ENCODE data around the gene GNAQ.

GNAQ gene

DNA sequence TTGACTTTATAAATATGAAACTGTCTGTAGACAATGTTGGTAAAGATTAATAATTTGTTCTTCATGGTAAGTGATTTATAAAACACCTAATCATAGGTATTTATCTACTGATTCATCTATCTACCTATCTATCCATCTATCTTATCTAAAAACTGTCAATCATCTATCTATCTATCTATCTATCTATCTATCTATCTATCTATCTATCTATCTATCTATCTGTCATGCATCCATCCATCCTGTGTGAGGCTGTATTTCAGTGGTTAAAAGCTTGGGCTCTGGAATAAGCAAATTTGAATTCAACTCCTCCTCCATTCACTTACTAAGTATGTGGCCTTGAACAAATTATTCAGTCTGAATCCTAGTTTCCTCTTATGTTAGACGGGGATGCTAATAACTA lies 221.6 kb downstream of the GNAQ start:
- DNase-seq (ENCODE audit: low read depth), result no peak

DNA sequence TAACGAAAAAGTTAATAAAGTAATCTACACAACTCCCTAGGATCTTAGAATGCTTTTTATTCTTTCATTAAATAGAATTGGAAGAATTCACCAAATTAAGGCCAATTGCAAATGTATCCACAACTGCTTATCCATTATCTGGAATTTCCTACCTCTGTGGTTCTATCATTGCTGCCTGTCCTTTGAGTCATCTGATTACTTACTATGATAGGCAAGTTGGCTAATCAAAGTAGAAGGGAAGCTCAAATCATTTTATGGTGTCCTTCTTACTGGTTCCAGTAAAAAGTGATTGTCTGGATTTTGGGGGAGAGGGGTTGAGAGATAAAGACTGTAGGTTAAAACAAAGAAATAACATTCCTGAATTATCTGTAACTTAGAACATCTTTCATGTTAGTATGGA lies 222.1 kb downstream of the GNAQ start:
- DNase-seq (ENCODE audit: low read depth), result no peak

DNA sequence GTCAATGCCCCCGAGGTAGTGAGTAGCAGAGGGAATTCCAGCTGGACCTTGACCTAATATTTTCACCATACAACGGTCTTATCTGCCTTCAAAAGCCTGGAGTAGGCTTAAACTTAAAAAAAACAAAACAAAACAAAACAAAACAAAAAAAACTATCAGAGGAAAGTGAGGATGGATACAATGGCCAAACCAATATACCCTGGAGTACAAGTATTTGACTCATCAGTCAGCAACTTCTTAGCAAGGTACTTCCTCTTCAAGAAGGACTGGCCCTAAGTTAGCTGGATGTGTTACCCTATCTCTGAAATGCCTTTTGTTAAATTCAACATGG lies 222.9 kb downstream of the GNAQ start:
- no peak for DNase-seq (ENCODE audit: low read depth)

DNA sequence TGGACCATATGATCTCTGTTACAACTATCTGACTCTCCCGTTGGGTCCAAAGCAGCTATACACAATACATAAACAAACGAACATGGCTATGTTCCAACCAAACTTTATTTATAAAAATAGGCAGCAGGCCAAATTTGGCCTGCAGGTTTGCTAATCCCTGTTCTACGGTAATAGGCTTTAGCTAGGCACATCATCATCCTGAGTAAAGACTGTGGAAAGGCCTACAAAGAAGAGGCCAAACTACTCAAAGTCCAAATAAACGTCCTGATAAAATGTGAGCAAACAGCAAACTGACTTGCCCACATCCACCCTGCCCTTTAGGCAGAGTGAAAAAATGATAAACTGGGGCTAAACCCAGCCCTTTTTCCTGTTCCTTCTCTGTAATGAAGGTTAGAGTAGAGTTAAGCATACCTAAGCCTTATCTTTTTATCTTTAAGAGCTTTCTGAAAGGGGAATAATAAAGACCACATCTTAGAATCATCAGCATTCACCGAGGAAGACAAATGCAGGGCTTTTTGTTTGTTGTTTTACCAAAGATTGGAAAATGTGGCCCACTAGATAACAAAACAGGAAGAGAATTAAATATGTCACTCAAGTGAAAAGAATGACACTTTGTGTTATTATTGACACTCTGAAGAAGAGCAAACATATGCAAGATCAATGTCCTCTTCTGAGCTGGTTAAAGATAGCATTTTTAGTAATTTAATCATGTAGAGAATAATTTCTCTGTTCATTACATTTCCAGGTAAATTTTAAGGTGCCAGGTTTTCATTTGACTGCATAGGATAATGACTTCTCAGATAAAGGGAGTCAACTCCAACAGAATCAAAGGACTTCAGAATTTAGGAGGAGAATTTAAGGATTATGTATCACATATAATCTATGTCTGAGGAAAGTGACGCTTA lies 223.5 kb downstream of the GNAQ start:
- DNase-seq (ENCODE audit: low read depth), result no peak

DNA sequence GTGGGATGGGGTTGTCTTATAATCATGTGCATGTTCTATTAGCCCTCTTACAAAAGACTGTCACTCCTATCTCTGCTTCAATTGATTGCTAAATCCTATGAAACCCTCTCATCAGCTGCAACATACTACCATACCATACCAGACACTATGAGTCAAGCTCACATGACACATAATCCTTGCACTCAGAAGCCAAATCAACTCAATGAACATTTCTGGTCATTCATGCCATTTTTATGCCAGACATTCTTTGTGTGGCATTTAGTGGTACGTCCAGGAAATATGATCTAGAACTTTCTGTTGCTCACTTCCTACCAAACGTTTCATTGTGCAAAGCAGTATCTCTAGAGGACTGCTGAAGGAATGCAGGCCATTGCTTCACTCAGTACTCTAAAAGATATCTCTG lies 224.3 kb downstream of the GNAQ start:
- peak; percentile 88 for DNase-seq (ENCODE audit: low read depth)

DNA sequence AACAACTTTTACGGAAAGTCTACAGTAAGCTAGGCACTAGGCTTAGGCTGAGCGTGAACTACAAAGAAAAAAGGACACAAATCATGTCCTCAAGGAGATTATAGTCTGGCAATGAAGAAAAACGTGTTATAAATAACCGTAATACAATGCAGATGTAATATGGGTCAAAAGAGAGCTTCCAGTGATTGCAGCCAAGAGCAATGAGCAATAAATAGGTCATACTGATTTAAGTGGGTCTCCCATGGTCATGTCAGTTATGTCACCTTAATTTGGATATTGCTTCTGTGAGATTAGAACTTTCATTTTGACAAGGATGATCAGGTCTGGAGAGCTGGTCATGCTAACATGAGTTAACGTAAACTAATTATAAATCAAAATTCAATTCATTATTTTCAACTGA lies 224.9 kb downstream of the GNAQ start:
- no peak for DNase-seq (ENCODE audit: low read depth)

DNA sequence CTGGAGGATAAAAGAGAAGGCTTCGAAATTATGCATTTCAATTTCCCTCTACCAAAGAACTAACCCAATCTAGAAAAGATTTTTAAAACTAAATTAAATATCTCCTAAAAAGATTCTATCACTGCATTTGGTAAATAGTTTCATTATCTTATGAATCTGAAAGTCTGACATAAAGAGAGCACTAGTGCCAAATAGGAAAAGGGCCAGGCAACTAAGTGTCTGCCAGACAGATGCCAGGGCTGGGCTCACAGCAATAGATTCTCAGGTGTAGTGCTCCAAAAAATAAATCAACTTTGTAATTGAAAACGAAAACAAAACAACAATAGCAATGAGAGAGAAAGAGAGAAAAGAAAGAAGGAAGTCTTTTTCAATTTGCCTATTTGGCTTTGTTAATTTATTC lies 225.8 kb downstream of the GNAQ start:
- no peak for DNase-seq (ENCODE audit: low read depth)

DNA sequence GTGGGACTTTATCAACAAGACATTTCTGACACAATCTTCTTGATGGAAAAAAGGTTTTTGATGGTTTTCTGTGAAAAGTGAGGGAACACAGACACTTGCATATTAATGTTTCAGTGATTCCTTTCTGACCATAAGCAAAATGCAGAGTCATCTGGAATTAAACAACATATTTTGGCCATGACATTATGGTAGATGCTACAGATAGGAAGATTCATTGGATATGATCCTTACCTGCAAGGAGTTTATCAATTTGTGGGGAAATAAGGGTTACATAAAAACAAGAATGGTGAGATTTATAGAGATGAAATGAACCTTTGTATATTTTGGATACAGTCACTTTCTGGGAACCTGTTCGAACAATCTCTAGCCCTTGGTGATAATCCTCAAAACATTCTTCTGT lies 228.2 kb downstream of the GNAQ start:
- DNase-seq (ENCODE audit: low read depth), result no peak

DNA sequence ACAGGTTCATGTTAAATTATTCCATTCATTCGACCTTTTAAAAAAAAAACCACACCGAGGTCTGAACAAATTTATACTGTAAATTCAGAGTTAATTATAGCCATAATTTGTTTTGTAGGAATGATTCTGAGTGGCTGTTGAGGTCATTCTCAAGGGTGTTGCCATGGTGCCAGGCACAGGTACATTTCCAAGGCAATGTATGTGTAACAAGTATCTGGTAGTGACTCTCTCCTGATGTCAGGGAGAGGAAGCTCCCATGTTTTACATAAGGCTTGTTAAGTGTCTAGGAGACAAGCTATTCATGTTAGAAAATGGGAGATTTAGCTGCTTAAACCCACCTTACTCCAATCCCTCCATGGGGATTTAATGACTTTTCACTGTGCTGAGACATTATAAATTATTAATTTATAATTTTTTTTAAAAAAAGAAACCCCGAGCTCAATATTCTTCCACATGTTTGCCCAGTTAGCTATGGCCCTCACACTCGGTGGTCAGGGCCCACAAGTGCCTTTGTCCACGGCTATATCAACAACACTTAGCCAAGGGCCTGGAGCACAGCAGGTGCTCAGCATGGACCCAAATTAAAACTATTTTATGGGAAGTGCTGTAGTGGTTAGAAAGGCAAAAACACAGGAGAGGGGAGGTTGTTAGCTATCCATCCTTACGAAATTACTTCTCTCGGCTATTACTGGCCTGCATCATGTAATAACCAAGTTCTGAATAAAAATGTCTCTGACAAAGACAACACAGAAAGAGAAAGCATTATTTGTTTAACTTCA lies 228.9 kb downstream of the GNAQ start:
- no peak for DNase-seq (ENCODE audit: low read depth)

DNA sequence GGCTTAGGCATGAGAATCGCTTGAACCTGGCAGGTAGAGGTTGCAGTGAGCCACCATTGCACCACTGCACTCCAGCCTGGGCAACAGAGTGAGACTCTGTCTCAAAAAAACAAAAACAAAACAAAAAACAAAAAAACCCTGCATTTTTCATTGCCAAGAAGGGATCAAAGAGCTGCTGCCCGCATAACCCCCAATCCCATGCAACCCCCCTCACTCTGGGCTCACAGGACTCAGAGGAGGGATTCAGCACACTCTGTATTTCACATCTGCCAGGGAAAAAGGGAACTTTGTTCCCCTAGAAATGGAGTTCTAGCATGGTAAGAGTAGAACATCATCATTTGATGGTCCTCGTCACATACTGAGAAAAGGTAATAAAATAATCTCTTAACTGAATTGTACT lies 229.5 kb downstream of the GNAQ start:
- DNase-seq (ENCODE audit: low read depth), result no peak

DNA sequence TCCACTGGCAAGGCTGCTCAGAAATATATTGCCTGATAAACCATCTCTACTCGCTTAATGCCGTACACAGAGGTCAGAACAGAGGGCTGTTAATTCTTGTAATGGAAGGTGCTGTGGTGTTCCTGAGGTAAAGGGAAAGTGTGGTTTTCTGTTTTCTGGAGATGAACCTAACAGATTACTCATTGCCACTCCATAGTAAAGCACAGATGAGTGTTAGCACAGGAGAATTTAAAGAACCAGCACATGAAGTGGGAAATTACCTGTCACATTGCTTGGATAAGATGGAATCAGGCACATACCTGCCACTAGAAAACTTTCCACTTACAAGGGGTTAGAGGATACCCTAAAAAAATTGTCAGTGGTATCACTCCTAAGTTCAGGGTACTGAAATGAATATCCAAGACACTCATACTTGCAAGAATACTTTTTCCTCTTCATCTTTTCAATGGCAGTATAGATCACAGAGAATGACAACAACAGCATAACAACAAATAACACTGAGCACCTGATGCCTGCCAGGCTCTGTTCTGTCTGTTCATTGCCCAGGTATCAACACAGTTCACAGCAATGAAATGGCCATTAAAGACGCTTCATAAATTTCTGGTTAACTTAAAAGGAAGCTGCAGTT lies 230.6 kb downstream of the GNAQ start:
- DNase-seq (ENCODE audit: low read depth), result no peak

DNA sequence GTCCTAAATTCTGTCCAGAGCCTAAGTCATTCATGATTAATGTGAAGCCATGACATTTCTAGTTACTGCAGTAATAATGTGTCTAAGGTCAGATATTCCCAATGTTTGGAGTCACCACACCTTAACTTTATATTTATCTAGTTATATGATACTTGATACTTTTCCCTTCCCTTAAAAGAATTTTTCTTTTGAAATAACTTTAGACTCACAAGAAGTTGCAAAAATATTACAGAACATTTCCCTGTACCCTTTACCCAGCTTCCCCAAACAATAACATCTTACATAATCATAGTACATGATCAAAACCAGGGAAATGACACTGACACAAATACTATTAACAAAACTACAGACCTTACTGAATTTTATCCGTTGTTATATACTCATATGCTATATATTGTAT lies 233.5 kb downstream of the GNAQ start:
- no peak for DNase-seq (ENCODE audit: low read depth)

DNA sequence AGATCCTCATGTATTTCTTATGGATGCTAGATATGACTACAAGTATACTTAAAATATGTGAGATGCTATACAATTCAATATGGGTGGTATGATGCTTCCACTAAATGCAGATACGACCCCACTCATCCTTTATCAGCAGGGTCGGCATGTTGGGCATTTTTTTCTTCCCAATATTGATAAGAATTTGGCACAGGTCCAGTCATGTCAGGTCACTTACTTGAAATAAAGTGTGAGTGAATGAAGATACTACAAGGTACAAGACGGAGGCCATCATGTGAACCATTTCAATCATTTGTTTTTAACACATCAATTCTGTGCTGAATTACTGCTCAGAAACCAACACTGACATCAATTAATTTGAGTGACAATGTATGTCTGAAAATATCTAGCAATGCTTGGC lies 236.6 kb downstream of the GNAQ start:
- DNase-seq (ENCODE audit: low read depth), result no peak

DNA sequence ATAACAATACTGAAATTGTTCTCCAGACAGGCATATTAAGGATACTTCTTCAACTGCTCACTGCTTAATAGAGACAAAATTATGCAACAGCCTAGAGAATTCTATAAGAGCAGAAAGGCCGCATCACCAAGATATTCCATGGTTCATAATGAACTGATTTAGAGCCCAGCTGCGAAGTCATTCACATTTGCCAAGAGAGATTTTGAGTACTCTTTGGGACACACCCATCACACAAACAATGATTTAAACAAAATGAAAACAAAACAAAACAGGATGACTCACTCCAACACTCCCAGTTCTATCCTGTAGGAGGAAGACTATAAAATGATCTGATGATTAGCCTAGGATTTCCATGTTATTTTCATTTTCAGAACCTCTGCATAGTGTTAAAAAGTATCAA lies 237.8 kb downstream of the GNAQ start:
- DNase-seq (ENCODE audit: low read depth), result no peak

DNA sequence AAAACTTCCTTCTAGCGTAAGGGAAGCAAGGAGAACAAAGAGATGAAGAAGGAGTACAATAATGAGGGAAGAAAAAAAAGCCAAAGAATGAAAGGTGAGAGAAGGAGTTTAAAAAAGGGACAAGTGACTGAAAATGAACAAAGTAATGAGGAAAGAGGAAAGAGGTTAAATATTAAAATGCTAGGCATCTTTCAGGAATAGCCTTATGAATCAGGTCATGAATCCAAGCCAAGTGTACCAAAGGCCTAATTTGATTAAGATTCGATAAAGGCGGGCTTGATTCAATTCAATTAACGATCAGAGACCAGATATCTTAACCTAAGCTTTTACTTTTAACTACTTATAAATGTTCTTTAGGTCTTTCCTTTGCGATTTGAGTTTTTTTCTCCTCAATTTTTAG lies 241.7 kb downstream of the GNAQ start:
- no peak for DNase-seq (ENCODE audit: low read depth)

DNA sequence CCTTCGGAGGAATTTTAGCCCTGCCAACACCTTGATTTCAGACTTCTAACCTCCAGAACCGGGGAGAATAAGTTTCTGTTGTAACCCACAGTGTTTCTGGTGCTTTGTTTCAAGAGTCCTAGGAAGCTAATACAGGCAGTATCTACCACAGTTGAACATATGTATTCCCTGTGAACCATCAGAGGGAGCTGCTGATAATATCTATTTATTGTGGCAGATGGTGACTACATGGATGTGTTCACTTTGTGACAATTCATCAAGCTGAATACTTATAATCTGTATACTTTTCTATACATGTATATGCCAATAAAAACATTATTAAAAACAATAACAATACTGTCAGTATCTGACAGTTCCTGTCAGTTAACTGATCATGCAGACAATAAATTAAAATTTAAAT lies 246.3 kb downstream of the GNAQ start:
- DNase-seq (ENCODE audit: low read depth), result no peak

DNA sequence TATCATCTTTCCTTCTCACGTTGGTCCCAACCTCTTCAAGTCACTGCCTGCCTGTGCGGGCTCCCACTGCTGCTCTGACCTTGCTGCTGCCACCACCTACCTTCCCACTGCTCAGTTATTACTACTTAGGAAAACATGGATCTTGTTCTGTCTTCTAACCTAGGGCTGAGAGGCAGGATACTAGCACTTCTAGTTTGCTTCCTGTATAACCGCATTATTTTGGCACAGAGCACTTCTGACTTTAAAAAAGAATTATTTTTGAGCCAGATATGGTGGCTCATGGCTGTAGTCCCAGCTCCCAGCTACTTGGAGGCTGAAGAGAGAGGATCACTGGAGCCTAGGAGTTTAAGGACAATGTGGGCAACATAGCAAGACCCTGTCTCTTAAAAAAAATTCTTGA lies 248.1 kb downstream of the GNAQ start:
- no peak for DNase-seq (ENCODE audit: low read depth)

DNA sequence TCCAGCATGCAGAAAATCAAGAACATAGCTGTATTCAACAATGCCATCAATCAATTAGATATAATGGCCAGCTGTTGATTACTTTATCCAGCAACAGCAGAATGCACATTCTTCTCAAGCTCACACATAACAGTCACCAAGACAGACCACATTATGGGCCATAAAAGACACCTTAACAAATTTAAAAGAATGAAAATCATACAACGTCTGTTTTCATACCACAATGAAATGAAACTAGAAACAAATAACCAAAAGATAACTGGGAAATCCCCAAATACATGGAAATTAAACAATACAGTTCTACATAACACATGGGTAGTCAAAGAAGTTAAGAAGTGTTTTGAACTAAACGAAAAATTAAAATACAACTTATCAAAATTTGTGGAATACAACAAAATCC lies 252.6 kb downstream of the GNAQ start:
- DNase-seq (ENCODE audit: low read depth), result no peak

DNA sequence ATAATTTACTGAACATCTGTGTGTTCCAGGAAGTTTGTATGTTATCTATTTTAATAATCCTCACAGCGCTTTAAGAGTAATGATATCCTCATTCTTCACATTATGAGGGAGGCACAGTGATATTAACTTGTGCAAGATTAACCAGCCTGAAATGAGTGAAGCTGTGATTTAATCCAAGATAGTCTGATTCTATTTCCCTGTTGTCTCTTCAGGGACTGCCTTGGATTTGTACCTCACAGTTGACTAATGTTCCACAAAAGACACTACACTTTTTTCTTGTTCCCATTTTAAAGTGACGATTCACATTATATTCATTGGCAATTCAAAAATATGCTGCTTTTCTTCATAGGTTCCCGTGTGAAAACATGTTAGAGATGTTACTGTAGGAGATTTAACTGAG lies 258.2 kb downstream of the GNAQ start:
- no peak for DNase-seq (ENCODE audit: low read depth)

DNA sequence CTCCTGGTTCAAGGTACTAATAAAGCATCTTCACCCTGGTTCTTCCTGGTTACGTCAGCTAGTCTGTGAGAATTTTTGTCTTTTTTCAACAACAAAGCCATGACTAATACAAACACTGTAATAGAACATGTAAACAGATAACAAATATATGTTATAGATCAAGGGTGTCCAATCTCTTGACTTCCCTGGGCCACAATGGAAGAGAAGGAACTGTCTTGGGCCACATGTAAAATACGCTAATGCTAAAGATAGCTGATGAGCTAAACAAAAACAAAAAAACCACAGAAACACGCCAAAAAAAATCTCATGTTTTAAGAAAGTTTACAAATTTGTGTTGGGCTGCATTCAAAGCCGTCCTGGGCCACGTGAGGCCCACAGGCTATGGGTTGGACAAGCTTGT lies 259.0 kb downstream of the GNAQ start:
- no peak for DNase-seq (ENCODE audit: low read depth)

DNA sequence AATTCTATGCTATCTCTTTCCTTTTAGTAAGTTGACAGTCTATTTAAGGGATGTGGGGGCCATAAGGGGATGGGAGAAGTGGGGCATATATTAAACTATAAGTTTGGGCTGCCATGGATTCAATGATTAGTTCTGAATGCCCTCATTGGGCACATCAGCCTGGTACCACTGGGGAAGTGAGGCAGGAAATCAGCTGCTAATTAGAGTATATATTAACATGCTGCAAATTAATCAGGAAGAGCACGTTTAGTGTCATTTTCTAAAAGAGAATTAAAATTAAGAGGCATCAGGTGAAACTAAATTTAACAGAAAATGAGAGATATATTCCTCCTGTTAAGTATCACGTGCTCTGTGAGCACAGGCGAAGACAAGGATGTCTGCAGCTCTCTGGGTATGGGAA lies 260.4 kb downstream of the GNAQ start:
- DNase-seq (ENCODE audit: low read depth), result no peak

DNA sequence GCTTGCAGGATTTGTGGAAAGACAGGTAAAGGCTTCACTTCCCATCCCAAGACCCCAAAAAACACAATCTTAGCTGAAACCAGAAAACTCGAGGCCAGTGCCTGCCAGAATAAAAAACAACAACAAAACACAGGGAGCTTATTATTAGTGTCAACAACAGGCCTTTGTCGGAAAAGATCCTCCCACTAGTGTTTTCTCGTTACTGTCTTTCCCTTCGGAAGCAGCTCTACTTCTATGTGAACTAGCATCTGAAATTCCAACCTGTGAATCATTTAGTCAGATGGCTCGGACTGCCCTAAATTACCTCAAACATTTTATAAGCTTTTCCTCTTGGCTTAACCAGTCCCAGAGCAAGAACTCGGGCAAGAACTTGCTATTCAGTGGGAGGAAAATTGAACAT lies 261.3 kb downstream of the GNAQ start:
- no peak for DNase-seq (ENCODE audit: low read depth)

DNA sequence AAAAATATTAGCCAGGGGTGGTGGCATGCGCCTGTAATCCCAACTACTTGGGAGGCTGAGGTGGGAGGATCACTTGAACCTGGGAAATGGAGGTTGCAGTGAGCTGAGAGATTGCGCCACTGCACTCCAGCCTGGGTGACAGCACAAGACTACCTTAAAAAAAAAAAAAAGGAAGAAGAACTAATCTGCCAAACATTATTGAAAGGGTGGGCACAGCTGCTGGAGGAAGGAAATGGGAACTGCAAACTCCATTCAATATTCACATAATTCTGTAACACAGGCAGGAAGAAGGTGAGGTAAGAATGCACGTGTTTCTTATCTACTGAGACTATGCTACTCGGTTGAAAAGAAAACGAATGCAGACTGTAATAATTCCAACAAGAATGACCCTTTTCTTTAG lies 262.4 kb downstream of the GNAQ start:
- no peak for DNase-seq (ENCODE audit: low read depth)

Measured in non-pigmented ciliary epithelial cell (primary cell).